BE2C (cell line): ENCODE data around the gene PHOSPHO1.

Experiments used
- DNase-seq: peaks from one replicate; pipeline ENCODE4 v3.0.0-alpha.2; 2020
- H3K27me3 ChIP-seq: fragments of 250-450 bp; sonication (Bioruptor Pico); 2 replicates; pipeline ENCODE4 v1.5.1; 2020; ENCODE audit warnings: mild to moderate bottlenecking
- H3K36me3 ChIP-seq: fragments of 250-450 bp; sonication (Bioruptor Pico); 2 replicates; pipeline ENCODE4 v1.5.1; 2020; ENCODE audit warnings: mild to moderate bottlenecking
- H3K4me1 ChIP-seq: fragments of 250-450 bp; sonication (Bioruptor Pico); 2 replicates; pipeline ENCODE4 v1.5.1; 2020
- H3K4me3 ChIP-seq: 2 replicates; pipeline ENCODE4 v1.5.1; 2011; ENCODE audit warnings: low read depth, low read length
- H3K9me3 ChIP-seq: fragments of 250-450 bp; sonication (Bioruptor Pico); 2 replicates; pipeline ENCODE4 v1.5.1; 2020
- CTCF ChIP-seq: IDR thresholded peaks from 2 replicates; pipeline ENCODE4 v1.5.1; 2012; ENCODE audit warnings: mild to moderate bottlenecking, low read depth, low read length

Gene PHOSPHO1

GRCh38 chr17:49258394-49258793, 27.8 kb upstream of the PHOSPHO1 start:
- H3K9me3 ChIP-seq = no peaks in the 10 kb centered on the region
- no peak for DNase-seq
- H3K4me3 ChIP-seq = no peak overlapping the region
- no peaks in the 10 kb centered on the region for H3K36me3 ChIP-seq
- no peaks in the 10 kb centered on the region for H3K4me1 ChIP-seq
- H3K27me3 ChIP-seq = no peaks in the 10 kb centered on the region
- no peak for TF ChIP-seq CTCF

GRCh38 chr17:49255125-49255524, 24.5 kb upstream of the PHOSPHO1 start:
- no peaks in the 10 kb centered on the region for H3K27me3 ChIP-seq
- DNase-seq = no peak
- H3K4me1 ChIP-seq = no peaks in the 10 kb centered on the region
- H3K9me3 ChIP-seq = no peaks in the 10 kb centered on the region
- no peak overlapping the region for H3K4me3 ChIP-seq
- no peaks in the 10 kb centered on the region for H3K36me3 ChIP-seq
- no peak for TF ChIP-seq CTCF

GRCh38 chr17:49254066-49254465, 23.5 kb upstream of the PHOSPHO1 start:
- no peaks in the 10 kb centered on the region for H3K36me3 ChIP-seq
- peak; percentile 13 for DNase-seq
- no peak overlapping the region for H3K4me3 ChIP-seq
- no peaks in the 10 kb centered on the region for H3K27me3 ChIP-seq
- no peaks in the 10 kb centered on the region for H3K4me1 ChIP-seq
- TF ChIP-seq CTCF = peak; percentile 21; the same call in 1 of the 2 replicates
- no peaks in the 10 kb centered on the region for H3K9me3 ChIP-seq

- H3K27me3 ChIP-seq = no peaks in the 10 kb centered on the region
- no peaks in the 10 kb centered on the region for H3K4me1 ChIP-seq
- H3K9me3 ChIP-seq = no peaks in the 10 kb centered on the region
- TF ChIP-seq CTCF = peak; percentile 13; the same call in 1 of the 2 replicates
- H3K4me3 ChIP-seq = no peak overlapping the region
- peak; percentile 34 for DNase-seq
- no peaks in the 10 kb centered on the region for H3K36me3 ChIP-seq
These were observed 21.6 kb upstream of the PHOSPHO1 start for GRCh38 chr17:49252148-49252695.

- Histone ChIP-seq H3K4me3 (no peak overlapping the region), H3K4me1 (no peaks in the 10 kb centered on the region), H3K27me3 (no peaks in the 10 kb centered on the region), H3K9me3 (no peaks in the 10 kb centered on the region), H3K36me3 (no peaks in the 10 kb centered on the region)
- TF ChIP-seq CTCF = no peak
- no peak for DNase-seq
These were observed 19.4 kb upstream of the PHOSPHO1 start for GRCh38 chr17:49249890-49250522.

- peak; percentile 31 for DNase-seq
- Histone ChIP-seq H3K4me3 (no peak overlapping the region), H3K4me1 (no peaks in the 10 kb centered on the region), H3K36me3 (no peaks in the 10 kb centered on the region), H3K9me3 (no peaks in the 10 kb centered on the region), H3K27me3 (no peaks in the 10 kb centered on the region)
- TF ChIP-seq CTCF = no peak
These were observed 18.8 kb upstream of the PHOSPHO1 start for GRCh38 chr17:49249292-49249794.
